HepG2 (cell line): Measurements from ENCODE around the gene PACS2. TPM values are rescaled to one million over a fixed set of nuclear protein-coding genes. Genes with fewer than 3 reads are reported as not detected.
A peak's percentile ranks its signal among the peaks of the same experiment; 100 is the strongest.

Experiments
- ATAC-seq: fragments of 200-7000 bp; cut with Tn5 transposase; 3 replicates; pipeline ENCODE4 v1.9.1; 2020; ENCODE audit warnings: mild to moderate bottlenecking, moderate library complexity
- BruUV-seq: library from RNA; stranded (reverse); fragments of 400-500 nt; replicated peaks from 2 replicates; lab custom pipeline; 2021; lab: Mats Ljungman, UMichigan
- CTCF ChIA-PET: fragments of 300-600 bp; formaldehyde crosslinking; extraction: SDS; loops from one replicate; lab custom pipeline; 2021; ENCODE audit warnings: low total read pairs, inconsistent platforms, low intra/inter-chr PET ratio; lab: Yijun Ruan, JAX
- POLR2A ChIA-PET: fragments of 350-600 bp; sonication (Branson Sonifier 250); formaldehyde crosslinking; loops from one replicate; lab custom pipeline; 2020; ENCODE audit warnings: antibody characterized with exemption, inconsistent platforms; lab: Yijun Ruan, JAX
- DNase-seq: peaks from one replicate; pipeline ENCODE4 v3.0.0-alpha.2; 2015; ENCODE audit warnings: low spot score
- FAIRE-seq: peaks from 3 replicates; lab custom pipeline; 2011; peaks lifted over from hg19 to GRCh38; lab: Jason Lieb, UNC
- H2AFZ ChIP-seq: one replicate; pipeline ENCODE4 v1.6.1; 2011; ENCODE audit warnings: low read length, inconsistent platforms
- H3K27ac ChIP-seq: fragments of 300-600 bp; 3 replicates; pipeline ENCODE4 v1.8.0; 2011; ENCODE audit warnings: mixed run types, mild to moderate bottlenecking, mixed read lengths, low read length, inconsistent platforms; ENCODE audit not compliant: insufficient read depth; ENCODE audit errors: extremely low read length
- H3K27me3 ChIP-seq, 2 experiments: fragments of 200-600 bp in 1 of 2; 2 replicates in 1 of 2; 3 replicates in 1 of 2; pipeline versions ENCODE4 v1.6.0 to v1.8.0; 2011; ENCODE audit warnings: low read length in 2 of 2, mild to moderate bottlenecking in 2 of 2, moderate library complexity in 2 of 2, inconsistent platforms in 1 of 2; ENCODE audit not compliant: insufficient read depth in 2 of 2, control insufficient read depth in 1 of 2
- H3K36me3 ChIP-seq, 2 experiments: fragments of 200-600 bp in 1 of 2; replicated peaks in 1 of 2; 2 replicates in 1 of 2; 3 replicates in 1 of 2; pipeline versions ENCODE4 v1.5.1 to v1.8.0; 2011; ENCODE audit warnings: low read length in 2 of 2, inconsistent platforms in 1 of 2; ENCODE audit not compliant: insufficient read depth in 2 of 2, control insufficient read depth in 1 of 2
- H3K4me1 ChIP-seq: 2 replicates; pipeline ENCODE4 v1.5.1; 2012; ENCODE audit warnings: low read length, inconsistent platforms; ENCODE audit not compliant: insufficient read depth
- H3K4me2 ChIP-seq: 2 replicates; pipeline ENCODE4 v1.6.0; 2011; ENCODE audit warnings: low read depth, low read length, inconsistent platforms
- H3K4me3 ChIP-seq, 3 experiments: fragments of 200-600 bp in 1 of 3; sonication (generic), shearing (Covaris generic) in 1 of 3; replicated peaks in 1 of 3; 2 replicates each; pipeline ENCODE4 v1.5.1; 2011 to 2016; ENCODE audit warnings: low read length in 3 of 3, inconsistent platforms in 2 of 3, low read depth in 2 of 3, mild to moderate bottlenecking in 2 of 3, control low read depth in 1 of 3, mixed read lengths in 1 of 3; ENCODE audit not compliant: insufficient read depth in 1 of 3
- H3K79me2 ChIP-seq: one replicate; pipeline ENCODE4 v1.6.1; 2011; ENCODE audit warnings: low read length, inconsistent platforms; ENCODE audit not compliant: insufficient read depth
- H3K9ac ChIP-seq: 2 replicates; pipeline ENCODE4 v1.6.0; 2011; ENCODE audit warnings: mild to moderate bottlenecking, low read depth, low read length, inconsistent platforms; ENCODE audit not compliant: insufficient read depth
- H3K9me3 ChIP-seq: 2 replicates; pipeline ENCODE4 v1.5.1; 2012; ENCODE audit warnings: mild to moderate bottlenecking, low read length
- H4K20me1 ChIP-seq: 2 replicates; pipeline ENCODE4 v1.6.0; 2011; ENCODE audit warnings: inconsistent platforms, mild to moderate bottlenecking, low read length, moderate library complexity; ENCODE audit not compliant: insufficient read depth
- AGO2 ChIP-seq: fragments of 200-400 bp; formaldehyde crosslinking; optimal IDR thresholded peaks from 2 replicates; pipeline ENCODE3; 2017; ENCODE audit warnings: mild to moderate bottlenecking, low read depth, low read length, moderate library complexity
- MIER3 ChIP-seq: IDR thresholded peaks from 2 replicates; pipeline ENCODE4 v1.6.1; 2016; ENCODE audit warnings: missing compliant biosample characterization, borderline replicate concordance
- PHF20 ChIP-seq: sonication (generic); formaldehyde crosslinking; IDR thresholded peaks from 2 replicates; pipeline ENCODE4 v1.5.0; 2020; ENCODE audit warnings: mild to moderate bottlenecking, missing genetic modification reagents
- POLR2G ChIP-seq: fragments of 200-400 bp; formaldehyde crosslinking; IDR thresholded peaks from 2 replicates; pipeline ENCODE4 v1.6.1; 2018; ENCODE audit warnings: mild to moderate bottlenecking, low read depth, low read length, moderate library complexity
- RBFOX2 ChIP-seq: fragments of 200-400 bp; formaldehyde crosslinking; IDR thresholded peaks from 2 replicates; pipeline ENCODE4 v1.6.1; 2017; ENCODE audit warnings: low read depth, mild to moderate bottlenecking, low read length
- RBM22 ChIP-seq: fragments of 200-400 bp; formaldehyde crosslinking; optimal IDR thresholded peaks from 2 replicates; pipeline ENCODE3; 2017; ENCODE audit warnings: mild to moderate bottlenecking, low read length, moderate library complexity
- ZNF644 ChIP-seq: IDR thresholded peaks from 2 replicates; pipeline ENCODE4 v1.6.1; 2016; ENCODE audit warnings: low read depth
- WGBS: methylation state at CpG from one replicate; pipeline ENCODE4 v1.1.6; 2017; ENCODE audit warnings: low lambda C conversion rate; 5-methylcytosine and 5-hydroxymethylcytosine counted together
- in situ Hi-C: cut with HindIII; loops from 2 replicates; pipeline ENCODE4 v1.10.0; 2017; ENCODE audit warnings: low pct_unique_long_range_greater_than_20kb; ENCODE audit not compliant: extremely low pct_ligation_motif_present
- intact Hi-C: fragments of 100-400 bp; cut with micrococcal nuclease; formaldehyde crosslinking; loops from one replicate; pipeline ENCODE4 v1.10.0; 2022; ENCODE audit not compliant: unreplicated experiment
- polyA plus RNA-seq, 8 experiments: library from polyadenylated mRNA; depleted of rRNA in 3 of 8; stranded (reverse) in 7 of 8; unstranded in 1 of 8; fragments of >200 nt; fragmentation: Illumina TruSeq in 4 of 8; extraction: Trizol in 4 of 8; gene quantifications; 2 replicates each; pipeline versions ENCODE4 v1.2.1 to v1.2.3, GENCODE V29; 2011 to 2016; ENCODE audit warnings: low read depth in 4 of 8, missing spikeins in 1 of 8, mixed read lengths in 1 of 8; ENCODE audit not compliant: insufficient read depth in 1 of 8
- total RNA-seq, 5 experiments: library from RNA; depleted of rRNA; stranded (reverse); fragments of >200 nt; fragmentation: Illumina TruSeq; extraction: Trizol; gene quantifications; 2 replicates each; pipeline ENCODE4 v1.2.3, GENCODE V29; 2016; ENCODE audit warnings: low read depth in 1 of 5
- TF ChIP-seq, protein P1 (sequence below): sonication (generic); formaldehyde crosslinking; IDR thresholded peaks from 2 replicates; pipeline ENCODE4 v1.5.0; 2020; ENCODE audit warnings: mild to moderate bottlenecking, missing genetic modification reagents, moderate library complexity

The PACS2 gene
- total and polyA plus RNA-seq, 2 of the 13 experiments (the other 11 are each of a cell fraction or from before 2014, with no cell fraction given): 23.6 to 27.6 TPM

DNA sequence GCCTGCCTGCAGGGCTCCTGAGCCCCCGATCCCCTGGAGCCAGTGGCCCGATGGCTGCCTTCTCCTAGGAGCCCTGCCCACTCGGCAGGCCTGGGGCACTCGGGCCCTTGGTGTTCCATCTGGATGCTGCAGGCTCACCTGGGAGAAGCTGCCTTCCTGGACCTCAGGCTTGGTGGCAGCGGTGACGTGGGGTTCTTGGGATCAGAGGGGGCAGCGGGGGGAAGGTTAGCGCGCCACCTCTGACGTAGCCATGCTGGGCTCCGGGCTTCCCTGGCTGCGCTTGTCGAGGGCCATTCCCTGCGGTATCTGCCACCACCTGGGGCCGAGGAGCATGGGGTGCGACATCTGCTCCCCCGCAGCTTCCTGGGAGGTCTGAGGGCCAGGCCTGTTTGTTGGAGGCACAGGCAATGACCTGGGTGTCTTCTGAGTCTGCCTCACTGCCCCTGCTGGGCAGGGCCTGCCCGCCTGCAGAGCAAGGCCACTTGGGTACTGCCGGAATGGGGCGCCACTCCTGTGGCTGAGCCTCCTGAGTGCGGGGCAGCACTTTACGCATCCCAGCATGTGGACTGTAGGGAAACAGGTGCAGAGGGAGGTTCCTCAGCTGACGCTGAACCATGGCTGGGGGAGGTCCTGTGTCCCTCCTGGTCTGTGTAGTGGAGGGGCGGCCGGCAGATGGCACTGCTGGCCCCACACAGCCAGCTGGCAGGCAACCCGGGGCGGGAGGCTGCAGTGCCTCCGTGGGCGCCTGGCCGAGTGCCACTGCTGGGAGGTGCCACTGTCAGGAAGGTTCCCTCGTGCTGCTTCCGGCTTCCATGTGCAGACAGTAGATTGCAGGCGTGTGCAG lies 125.4 kb downstream of the PACS2 start:
- TF ChIP-seq PHF20: no peak
- TF ChIP-seq, protein P1, sequence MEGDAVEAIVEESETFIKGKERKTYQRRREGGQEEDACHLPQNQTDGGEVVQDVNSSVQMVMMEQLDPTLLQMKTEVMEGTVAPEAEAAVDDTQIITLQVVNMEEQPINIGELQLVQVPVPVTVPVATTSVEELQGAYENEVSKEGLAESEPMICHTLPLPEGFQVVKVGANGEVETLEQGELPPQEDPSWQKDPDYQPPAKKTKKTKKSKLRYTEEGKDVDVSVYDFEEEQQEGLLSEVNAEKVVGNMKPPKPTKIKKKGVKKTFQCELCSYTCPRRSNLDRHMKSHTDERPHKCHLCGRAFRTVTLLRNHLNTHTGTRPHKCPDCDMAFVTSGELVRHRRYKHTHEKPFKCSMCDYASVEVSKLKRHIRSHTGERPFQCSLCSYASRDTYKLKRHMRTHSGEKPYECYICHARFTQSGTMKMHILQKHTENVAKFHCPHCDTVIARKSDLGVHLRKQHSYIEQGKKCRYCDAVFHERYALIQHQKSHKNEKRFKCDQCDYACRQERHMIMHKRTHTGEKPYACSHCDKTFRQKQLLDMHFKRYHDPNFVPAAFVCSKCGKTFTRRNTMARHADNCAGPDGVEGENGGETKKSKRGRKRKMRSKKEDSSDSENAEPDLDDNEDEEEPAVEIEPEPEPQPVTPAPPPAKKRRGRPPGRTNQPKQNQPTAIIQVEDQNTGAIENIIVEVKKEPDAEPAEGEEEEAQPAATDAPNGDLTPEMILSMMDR (CRISPR knock-in tag): 0 out of 2 replicates have a peak, but pooled peaks have one; percentile 6
- peak; percentile 14 for TF ChIP-seq AGO2
- no peak for TF ChIP-seq MIER3
- no peak for TF ChIP-seq ZNF644 (CRISPR knock-in tag)
- TF ChIP-seq RBM22: peak; percentile 50
- TF ChIP-seq POLR2G: peak; percentile 53; the same call in 1 of the 2 replicates
- peak; percentile 5; the same call in 1 of the 2 replicates for TF ChIP-seq RBFOX2
- no peaks in the 10 kb centered on the region for H3K27me3 ChIP-seq
- CTCF ChIA-PET: no interaction called here
- no peaks in the 10 kb centered on the region for H3K4me1 ChIP-seq
- in situ Hi-C loops (no loop called here), intact Hi-C loops (no loop called here)
- H3K79me2 ChIP-seq: peaks cover 29% of the 10 kb centered on the region
- H3K9me3 ChIP-seq: no peaks in the 10 kb centered on the region
- H3K9ac ChIP-seq: no peak overlapping the region
- no peak for FAIRE-seq
- 0 out of 2 replicates have a peak, but pooled peaks cover under 1% of the 10 kb centered on the region for H4K20me1 ChIP-seq
- H3K4me3 ChIP-seq: no peak overlapping the region
- DNase-seq: no peak
- no peak overlapping the region for H3K27ac ChIP-seq
- no TSS peak for BruUV-seq
- POLR2A ChIA-PET: no interaction called here
- H3K4me2 ChIP-seq: no peak overlapping the region
- H3K36me3 ChIP-seq: peaks cover 10 to 35% of the 10 kb centered on the region in 2 experiments
- 100% methylated on average over 4 of the region's 33 CpGs for WGBS
- H2AFZ ChIP-seq: no peak overlapping the region
- ATAC-seq: peak; percentile 12
